Ishikawa (cell line): Measurements from ENCODE around the gene ARL2.

Experiments used
- CEBPB ChIP-seq: IDR thresholded peaks from 2 replicates; pipeline ENCODE4 v1.6.1; 2012
- CREB1 ChIP-seq: IDR thresholded peaks from 2 replicates; pipeline ENCODE4 v1.6.1; 2012; ENCODE audit warnings: low read depth
- EGR1 ChIP-seq: IDR thresholded peaks from 2 replicates; pipeline ENCODE4 v1.6.1; 2012
- EP300 ChIP-seq: IDR thresholded peaks from 2 replicates; pipeline ENCODE4 v1.6.1; 2012; ENCODE audit warnings: borderline replicate concordance
- FOXM1 ChIP-seq: IDR thresholded peaks from 2 replicates; pipeline ENCODE4 v1.6.1; 2012; ENCODE audit warnings: low read depth, borderline replicate concordance
- NFIC ChIP-seq: IDR thresholded peaks from 2 replicates; pipeline ENCODE4 v1.6.1; 2012
- RAD21 ChIP-seq: IDR thresholded peaks from 2 replicates; pipeline ENCODE4 v1.6.1; 2012; ENCODE audit warnings: low read depth
- TAF1 ChIP-seq: IDR thresholded peaks from 2 replicates; pipeline ENCODE4 v1.6.1; 2012; ENCODE audit warnings: low read depth, mild to moderate bottlenecking
- TCF12 ChIP-seq: IDR thresholded peaks from 2 replicates; pipeline ENCODE4 v1.6.1; 2012; ENCODE audit warnings: low read depth
- TEAD4 ChIP-seq: IDR thresholded peaks from 2 replicates; pipeline ENCODE4 v1.6.1; 2012
- YY1 ChIP-seq: IDR thresholded peaks from 2 replicates; pipeline ENCODE4 v1.6.1; 2012; ENCODE audit warnings: low read depth
- ZBTB7A ChIP-seq: IDR thresholded peaks from 2 replicates; pipeline ENCODE4 v1.6.1; 2012; ENCODE audit warnings: low read depth
- TF ChIP-seq, protein P1 (sequence below): IDR thresholded peaks from 2 replicates; pipeline ENCODE4 v1.6.1; 2012; ENCODE audit warnings: low read depth, mild to moderate bottlenecking
- TF ChIP-seq, protein P2 (sequence below): IDR thresholded peaks from 2 replicates; pipeline ENCODE4 v1.6.1; 2012
- TF ChIP-seq, protein P3 (sequence below): IDR thresholded peaks from 2 replicates; pipeline ENCODE4 v1.6.1; 2012

The ARL2 gene

DNA sequence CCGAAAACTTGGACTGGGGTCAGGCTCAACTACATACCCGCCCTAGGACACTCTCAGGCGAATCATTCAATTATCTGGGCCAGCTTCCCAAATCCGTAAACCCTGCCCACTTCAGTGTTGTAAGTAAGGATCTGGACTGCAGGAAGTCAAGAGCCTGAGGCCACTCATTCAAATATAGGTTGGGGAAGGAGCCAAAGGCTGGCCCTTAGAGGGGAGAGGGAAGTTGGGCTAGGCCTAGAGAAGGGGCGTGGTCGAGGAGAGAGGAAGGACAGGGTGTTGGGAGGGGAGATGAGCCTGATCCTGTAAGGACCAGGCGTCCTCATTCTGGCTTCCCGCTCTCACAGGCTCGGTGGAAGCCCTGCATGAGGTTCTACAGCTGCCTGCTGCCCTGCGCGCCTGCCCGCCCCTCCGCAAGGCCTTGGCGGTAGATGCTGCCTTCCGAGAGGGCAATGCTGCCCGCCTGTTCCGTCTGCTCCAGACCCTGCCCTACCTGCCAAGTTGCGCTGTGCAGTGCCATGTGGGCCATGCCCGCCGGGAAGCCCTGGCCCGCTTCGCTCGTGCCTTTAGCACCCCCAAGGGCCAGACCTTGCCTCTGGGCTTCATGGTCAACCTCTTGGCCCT lies 30.0 kb downstream of the ARL2 start:
- TF ChIP-seq YY1: no peak
- no peak for TF ChIP-seq RAD21
- no peak for TF ChIP-seq NFIC
- no peak for TF ChIP-seq CEBPB
- TF ChIP-seq CREB1: no peak
- TF ChIP-seq, protein P1, sequence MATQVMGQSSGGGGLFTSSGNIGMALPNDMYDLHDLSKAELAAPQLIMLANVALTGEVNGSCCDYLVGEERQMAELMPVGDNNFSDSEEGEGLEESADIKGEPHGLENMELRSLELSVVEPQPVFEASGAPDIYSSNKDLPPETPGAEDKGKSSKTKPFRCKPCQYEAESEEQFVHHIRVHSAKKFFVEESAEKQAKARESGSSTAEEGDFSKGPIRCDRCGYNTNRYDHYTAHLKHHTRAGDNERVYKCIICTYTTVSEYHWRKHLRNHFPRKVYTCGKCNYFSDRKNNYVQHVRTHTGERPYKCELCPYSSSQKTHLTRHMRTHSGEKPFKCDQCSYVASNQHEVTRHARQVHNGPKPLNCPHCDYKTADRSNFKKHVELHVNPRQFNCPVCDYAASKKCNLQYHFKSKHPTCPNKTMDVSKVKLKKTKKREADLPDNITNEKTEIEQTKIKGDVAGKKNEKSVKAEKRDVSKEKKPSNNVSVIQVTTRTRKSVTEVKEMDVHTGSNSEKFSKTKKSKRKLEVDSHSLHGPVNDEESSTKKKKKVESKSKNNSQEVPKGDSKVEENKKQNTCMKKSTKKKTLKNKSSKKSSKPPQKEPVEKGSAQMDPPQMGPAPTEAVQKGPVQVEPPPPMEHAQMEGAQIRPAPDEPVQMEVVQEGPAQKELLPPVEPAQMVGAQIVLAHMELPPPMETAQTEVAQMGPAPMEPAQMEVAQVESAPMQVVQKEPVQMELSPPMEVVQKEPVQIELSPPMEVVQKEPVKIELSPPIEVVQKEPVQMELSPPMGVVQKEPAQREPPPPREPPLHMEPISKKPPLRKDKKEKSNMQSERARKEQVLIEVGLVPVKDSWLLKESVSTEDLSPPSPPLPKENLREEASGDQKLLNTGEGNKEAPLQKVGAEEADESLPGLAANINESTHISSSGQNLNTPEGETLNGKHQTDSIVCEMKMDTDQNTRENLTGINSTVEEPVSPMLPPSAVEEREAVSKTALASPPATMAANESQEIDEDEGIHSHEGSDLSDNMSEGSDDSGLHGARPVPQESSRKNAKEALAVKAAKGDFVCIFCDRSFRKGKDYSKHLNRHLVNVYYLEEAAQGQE: no peak
- TF ChIP-seq, protein P2, sequence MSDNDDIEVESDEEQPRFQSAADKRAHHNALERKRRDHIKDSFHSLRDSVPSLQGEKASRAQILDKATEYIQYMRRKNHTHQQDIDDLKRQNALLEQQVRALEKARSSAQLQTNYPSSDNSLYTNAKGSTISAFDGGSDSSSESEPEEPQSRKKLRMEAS: no peak
- TF ChIP-seq ZBTB7A: no peak
- no peak for TF ChIP-seq TAF1
- no peak for TF ChIP-seq FOXM1
- TF ChIP-seq EP300: no peak
- no peak for TF ChIP-seq TCF12
- no peak for TF ChIP-seq EGR1
- TF ChIP-seq TEAD4: no peak
- TF ChIP-seq, protein P3, sequence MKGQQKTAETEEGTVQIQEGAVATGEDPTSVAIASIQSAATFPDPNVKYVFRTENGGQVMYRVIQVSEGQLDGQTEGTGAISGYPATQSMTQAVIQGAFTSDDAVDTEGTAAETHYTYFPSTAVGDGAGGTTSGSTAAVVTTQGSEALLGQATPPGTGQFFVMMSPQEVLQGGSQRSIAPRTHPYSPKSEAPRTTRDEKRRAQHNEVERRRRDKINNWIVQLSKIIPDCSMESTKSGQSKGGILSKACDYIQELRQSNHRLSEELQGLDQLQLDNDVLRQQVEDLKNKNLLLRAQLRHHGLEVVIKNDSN: no peak

DNA sequence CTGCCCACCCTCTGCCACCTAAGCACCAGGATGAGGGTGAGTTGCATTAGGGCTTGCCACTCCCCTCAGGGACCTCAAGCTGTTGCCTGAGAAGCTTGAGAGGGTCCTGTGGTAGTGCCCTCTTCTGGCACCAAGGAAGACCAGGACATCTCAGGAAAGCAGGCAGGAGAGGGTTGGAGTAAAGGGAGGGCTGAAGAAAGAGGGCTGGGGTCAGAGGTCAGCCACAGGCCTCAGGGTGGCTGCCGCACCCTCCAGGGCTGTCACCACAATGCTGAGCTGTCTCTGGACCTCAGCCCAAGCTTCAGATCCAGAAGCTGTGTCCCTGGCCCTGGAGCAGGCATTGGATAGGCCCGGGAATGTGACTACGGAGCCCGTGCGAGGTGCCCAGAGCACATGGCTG lies 31.1 kb downstream of the ARL2 start:
- TF ChIP-seq EP300 (no peak), NFIC (no peak), TAF1 (no peak), EGR1 (no peak), TEAD4 (no peak), CREB1 (no peak), YY1 (no peak), TCF12 (no peak), RAD21 (no peak), CEBPB (no peak), FOXM1 (no peak), ZBTB7A (no peak)
- TF ChIP-seq, protein P3: no peak
- TF ChIP-seq, protein P1: no peak
- TF ChIP-seq, protein P2: no peak

DNA sequence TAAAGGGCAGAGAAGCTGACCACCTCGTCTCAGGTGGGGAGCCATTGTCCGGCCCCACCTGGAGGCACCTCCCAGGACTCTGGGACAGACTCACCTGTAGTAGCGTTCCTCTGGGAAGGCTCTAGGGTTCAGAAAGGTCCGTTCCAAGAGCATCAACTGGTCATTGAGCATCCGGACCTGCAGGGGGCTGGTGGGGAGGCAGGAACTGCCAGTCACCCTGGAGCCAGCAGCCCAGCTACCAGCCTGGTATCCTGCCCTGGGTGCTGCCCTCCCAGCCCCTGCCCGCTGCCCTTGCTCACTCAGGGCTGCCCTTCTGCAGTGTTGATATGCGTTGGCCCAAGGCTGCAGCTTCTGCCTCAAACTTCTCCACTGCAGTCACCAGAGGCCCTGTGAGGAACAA lies 31.8 kb downstream of the ARL2 start:
- no peak for TF ChIP-seq FOXM1
- TF ChIP-seq CEBPB: no peak
- TF ChIP-seq, protein P1: no peak
- TF ChIP-seq EGR1: no peak
- TF ChIP-seq, protein P3: no peak
- TF ChIP-seq RAD21: no peak
- TF ChIP-seq YY1: no peak
- no peak for TF ChIP-seq CREB1
- no peak for TF ChIP-seq TCF12
- no peak for TF ChIP-seq TEAD4

DNA sequence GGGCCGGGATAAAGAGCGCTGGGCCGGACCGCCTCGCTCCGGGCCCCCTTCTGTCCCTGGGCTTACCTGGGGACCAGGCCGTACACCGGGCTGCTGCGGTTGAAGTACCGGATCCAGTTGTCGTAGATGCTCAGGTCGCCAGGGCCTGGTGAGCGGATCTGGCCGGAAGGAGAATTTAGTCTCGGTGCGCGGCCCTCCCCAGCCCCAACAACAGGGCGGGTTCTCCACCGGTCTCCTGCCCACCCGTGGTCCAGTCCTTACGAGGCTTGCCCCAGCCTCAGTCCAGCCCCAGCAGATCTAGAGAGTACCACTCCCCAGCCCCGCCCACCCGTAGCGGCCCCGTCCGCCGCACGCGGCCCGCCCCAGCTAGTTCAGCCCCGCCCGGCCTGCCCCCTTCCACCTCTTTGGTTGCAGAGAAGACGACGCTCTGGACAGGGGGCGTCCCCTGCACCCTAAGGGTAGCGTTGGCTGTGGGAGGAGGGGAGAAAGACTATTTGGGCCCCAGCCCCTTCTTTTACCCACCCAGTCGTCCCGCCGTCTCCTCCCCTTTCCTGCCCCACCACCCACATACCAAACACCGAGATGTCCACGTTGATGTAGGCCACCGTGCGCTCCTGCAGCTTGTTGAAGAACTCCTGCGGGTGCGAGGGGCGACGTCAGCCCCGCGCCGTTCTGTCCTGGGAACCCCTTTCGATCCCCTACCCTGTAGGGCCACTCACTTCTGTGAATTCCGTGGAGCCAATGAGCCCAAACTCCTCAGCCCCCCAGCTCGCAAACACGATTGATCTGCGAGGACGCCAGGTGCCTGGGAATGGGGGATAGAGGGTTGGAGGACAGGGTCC lies 33.8 kb downstream of the ARL2 start:
- TF ChIP-seq CREB1 (no peak), YY1 (no peak), TCF12 (no peak), EP300 (no peak), FOXM1 (no peak)
- TF ChIP-seq, protein P2: no peak
- TF ChIP-seq, protein P1: no peak
